ENCODE data around the gene PIK3C2G.

PIK3C2G gene

DNA sequence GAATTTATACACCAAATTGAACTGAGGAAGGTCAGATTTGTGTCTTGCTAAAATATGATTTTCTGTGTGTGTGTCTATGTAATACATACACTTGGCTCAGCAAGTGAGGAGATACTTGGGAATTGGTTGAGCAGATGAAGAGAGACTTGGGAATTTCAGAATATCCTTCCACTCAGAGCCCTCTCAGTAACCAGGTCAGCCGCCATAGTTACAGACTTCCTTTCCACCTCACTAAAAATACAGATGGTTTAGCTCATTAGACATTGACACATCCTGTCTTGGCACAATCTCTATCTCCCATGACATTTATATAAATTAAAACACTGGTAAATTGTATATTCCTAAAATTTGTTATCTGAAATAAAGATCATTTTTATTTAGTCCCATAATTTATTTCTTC lies 15.9 kb downstream of the PIK3C2G start:
- DNase-seq (ENCODE audit: low spot score) (no peak), FAIRE-seq (no peak)

GRCh38 chr12:18280728-18281127 lies 19.4 kb downstream of the PIK3C2G start:
- DNase-seq (ENCODE audit: low spot score), result no peak
- FAIRE-seq, result no peak

- FAIRE-seq, result no peak
These were observed 20.6 kb downstream of the PIK3C2G start for GRCh38 chr12:18281941-18282340.

GRCh38 chr12:18283831-18284230 lies 22.5 kb downstream of the PIK3C2G start:
- no peak for FAIRE-seq
- no peak for DNase-seq (ENCODE audit: low spot score)

More at GRCh38 chr12:18281941-18282340, 20.6 kb downstream of the PIK3C2G start:
- DNase-seq (ENCODE audit: low spot score), result no peak

- DNase-seq (ENCODE audit: low spot score) (no peak), FAIRE-seq (no peak)
These were observed 23.1 kb downstream of the PIK3C2G start for GRCh38 chr12:18284386-18284785.

- DNase-seq (ENCODE audit: low spot score), result no peak
- no peak for FAIRE-seq
These were observed 23.8 kb downstream of the PIK3C2G start for GRCh38 chr12:18285161-18285560.

- no peak for FAIRE-seq
- DNase-seq (ENCODE audit: low spot score), result no peak
These were observed 29.1 kb downstream of the PIK3C2G start for GRCh38 chr12:18290386-18290785.

GRCh38 chr12:18294889-18295288 lies 33.6 kb downstream of the PIK3C2G start:
- no peak for DNase-seq (ENCODE audit: low spot score)
- FAIRE-seq, result no peak

- FAIRE-seq (no peak), DNase-seq (ENCODE audit: low spot score) (no peak)
These were observed 35.0 kb downstream of the PIK3C2G start for GRCh38 chr12:18296201-18296908.

GRCh38 chr12:18296909-18297280 lies 35.6 kb downstream of the PIK3C2G start:
- FAIRE-seq (no peak), DNase-seq (ENCODE audit: low spot score) (no peak)

GRCh38 chr12:18297902-18298301 lies 36.6 kb downstream of the PIK3C2G start:
- DNase-seq (ENCODE audit: low spot score) (no peak), FAIRE-seq (no peak)

DNA sequence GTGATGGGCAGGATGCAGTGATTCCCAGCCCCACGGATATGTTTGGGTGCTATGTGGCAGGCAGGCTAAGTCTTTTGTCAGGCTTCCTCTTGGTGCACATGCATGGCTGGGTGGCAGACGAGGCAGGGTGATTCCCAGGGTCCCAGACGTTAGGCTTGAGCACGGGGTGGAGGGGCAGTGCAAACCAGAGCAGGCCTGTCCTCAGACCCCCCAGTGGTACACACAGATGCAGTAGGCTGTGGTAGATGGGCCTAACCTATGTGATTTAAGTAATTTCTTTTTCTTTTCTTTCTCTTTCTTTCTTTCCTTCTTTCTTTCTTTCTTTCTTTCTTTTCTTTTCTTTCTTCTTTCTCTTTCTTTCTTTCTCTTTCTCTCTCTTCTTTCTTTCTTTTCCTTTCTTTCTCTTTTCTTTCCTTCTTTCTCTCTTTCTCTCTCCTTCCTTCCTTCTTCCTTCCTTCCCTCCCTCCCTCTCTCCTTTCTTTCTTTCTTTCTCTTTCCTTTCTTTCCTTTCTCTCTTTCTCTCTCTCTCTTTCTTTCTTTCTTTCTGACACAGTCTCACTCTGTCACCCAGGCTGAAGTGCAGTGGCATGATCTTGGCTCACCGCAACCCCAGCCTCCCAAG lies 41.6 kb downstream of the PIK3C2G start:
- DNase-seq (ENCODE audit: low spot score) (no peak), FAIRE-seq (no peak)

DNA sequence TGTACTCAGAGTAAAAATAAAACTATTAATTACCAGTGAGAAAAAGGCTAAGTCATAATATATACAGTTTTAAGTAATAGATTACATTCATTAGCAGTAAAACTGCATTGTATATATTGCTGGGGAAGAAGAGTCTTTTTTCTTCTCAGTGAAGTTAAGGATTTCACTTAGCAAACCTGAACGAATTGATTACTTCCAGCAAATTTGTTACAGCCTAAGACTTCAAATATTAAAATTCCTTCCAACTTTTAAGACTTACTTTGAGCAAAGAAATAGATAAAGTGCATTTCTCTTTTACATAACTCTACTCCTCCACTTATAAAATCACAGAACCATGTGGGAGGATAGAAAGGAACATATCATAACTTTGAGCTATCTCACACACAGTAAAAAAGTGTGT lies 43.3 kb downstream of the PIK3C2G start:
- DNase-seq (ENCODE audit: low spot score) (no peak), FAIRE-seq (no peak)

DNA sequence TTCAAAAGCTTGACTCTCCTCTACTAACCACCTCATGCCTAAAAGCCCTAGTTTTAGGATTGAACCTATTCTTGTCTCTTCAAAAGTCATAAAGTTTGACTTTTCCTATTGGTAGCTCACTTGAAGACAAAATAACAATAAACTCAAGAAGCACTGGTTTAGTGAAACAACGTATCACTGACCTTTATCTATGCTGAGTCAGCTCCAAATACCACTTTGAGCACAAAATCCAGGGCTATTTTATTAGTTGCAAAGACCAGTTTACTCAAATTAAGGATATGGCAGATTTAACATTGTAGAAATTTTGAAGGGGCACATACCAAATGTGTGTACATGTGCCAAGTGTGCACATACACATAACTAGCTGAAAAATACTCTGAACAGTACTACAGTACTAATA lies 45.0 kb downstream of the PIK3C2G start:
- DNase-seq (ENCODE audit: low spot score), result no peak
- FAIRE-seq, result no peak

DNA sequence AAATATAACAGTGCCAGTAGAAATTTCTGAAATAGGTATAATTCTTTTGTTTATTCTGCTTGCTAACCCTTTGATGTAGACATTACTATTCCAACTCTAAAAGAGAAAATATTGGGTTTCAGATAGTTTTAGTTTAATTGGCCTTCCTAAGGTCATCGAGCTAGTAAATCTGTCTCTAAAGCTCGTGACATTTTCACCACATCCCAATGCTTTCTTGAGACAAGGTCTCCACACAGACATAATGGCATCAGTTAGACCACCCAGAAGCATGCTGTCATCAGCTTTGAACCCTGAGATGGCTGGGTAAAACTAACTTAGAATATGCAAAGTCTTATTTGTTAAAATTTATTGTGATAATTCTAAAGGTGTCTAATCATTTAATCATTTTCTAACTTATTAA lies 52.0 kb downstream of the PIK3C2G start:
- FAIRE-seq (no peak), DNase-seq (ENCODE audit: low spot score) (no peak)

- FAIRE-seq (peak; percentile 88), DNase-seq (ENCODE audit: low spot score) (peak; percentile 64)
These were observed 58.8 kb downstream of the PIK3C2G start for GRCh38 chr12:18320036-18320617.

GRCh38 chr12:18320976-18321375 lies 59.7 kb downstream of the PIK3C2G start:
- no peak for DNase-seq (ENCODE audit: low spot score)

DNA sequence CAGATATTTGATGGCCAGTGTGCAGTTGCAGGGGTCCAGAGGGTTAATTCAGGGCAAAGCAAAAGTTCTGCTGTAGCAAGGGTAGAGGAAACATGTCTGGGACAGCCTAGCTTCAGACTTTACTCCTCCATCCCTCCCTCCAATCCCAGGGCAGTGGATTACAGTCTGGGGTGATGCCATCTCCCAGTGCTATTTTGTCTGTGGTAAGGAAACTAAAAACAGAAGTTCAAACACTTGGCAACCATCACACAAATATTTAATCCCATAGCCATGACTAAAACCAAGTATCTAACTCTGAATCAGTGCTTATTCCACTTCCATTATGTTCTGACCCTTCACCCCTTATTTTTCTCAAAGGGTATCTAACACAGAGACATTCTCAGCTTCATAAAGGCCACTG lies 61.8 kb downstream of the PIK3C2G start:
- DNase-seq (ENCODE audit: low spot score) (no peak), FAIRE-seq (no peak)

More at GRCh38 chr12:18320976-18321375, 59.7 kb downstream of the PIK3C2G start:
- FAIRE-seq, result no peak

- FAIRE-seq (no peak), DNase-seq (ENCODE audit: low spot score) (no peak)
These were observed 65.7 kb downstream of the PIK3C2G start for GRCh38 chr12:18327036-18327435.

DNA sequence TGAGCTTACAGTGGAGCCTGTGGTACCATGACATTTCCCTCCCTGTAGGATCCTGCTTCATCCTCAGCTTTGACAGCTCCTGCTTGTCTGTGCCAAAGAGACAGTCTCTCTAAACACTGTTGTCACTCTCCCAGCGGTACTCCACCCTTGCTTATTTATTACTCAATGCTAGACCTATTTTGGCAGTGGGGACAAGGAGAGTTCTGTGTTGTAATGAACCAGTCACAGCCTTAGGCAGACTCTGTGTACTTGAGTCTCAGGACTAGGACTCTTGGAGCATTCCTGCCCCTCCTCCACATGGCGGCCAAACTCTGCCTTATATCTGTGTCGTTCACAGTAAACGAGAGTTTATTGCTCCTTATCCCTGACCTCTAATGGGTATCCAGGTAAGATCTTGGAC lies 70.9 kb downstream of the PIK3C2G start:
- DNase-seq (ENCODE audit: low spot score), result no peak
- no peak for FAIRE-seq

DNA sequence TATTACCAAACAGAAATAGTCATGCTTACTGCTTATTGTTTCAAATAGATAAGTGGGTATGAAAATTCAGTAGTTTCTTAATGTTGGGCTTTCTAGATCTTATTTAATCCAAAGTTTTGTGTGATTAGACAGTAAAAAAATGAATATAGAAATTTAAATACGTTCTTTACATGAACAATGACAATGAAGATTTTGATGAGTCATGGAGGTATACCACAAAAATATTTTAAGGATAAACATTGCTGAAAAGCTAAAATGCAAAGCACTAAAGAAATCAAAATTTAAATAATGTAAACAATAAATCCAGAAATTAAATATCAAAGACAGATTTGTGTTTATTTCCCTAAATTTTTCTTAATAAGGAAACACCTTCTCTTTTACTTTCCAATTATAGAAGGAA lies 78.3 kb downstream of the PIK3C2G start:
- FAIRE-seq (no peak), DNase-seq (ENCODE audit: low spot score) (no peak)

- FAIRE-seq (no peak), DNase-seq (ENCODE audit: low spot score) (no peak)
These were observed 78.9 kb downstream of the PIK3C2G start for GRCh38 chr12:18340186-18340585.

GRCh38 chr12:18340786-18341185 lies 79.5 kb downstream of the PIK3C2G start:
- DNase-seq (ENCODE audit: low spot score) (no peak), FAIRE-seq (no peak)

Data from urothelium cell line (cell line).